Peyer's patch (tissue), 4 donors: ENCODE results near the gene CYS1.

ENCODE experiments used
- CTCF ChIP-seq, 6 experiments: fragments of 450-650 bp in 4 of 6; fragments of 200-600 bp in 2 of 6; sonication (generic) in 1 of 6; IDR thresholded peaks; one replicate each; pipeline ENCODE4 v1.5.1; 2017 to 2019; ENCODE audit warnings: antibody characterized with exemption in 6 of 6, mild to moderate bottlenecking in 3 of 6, moderate library complexity in 1 of 6
- POLR2A ChIP-seq, 2 donors: fragments of 450-650 bp; IDR thresholded peaks; one replicate each; pipeline ENCODE4 v1.5.1; 2017; ENCODE audit warnings: antibody characterized with exemption in 2 of 2, mild to moderate bottlenecking in 2 of 2, moderate library complexity in 2 of 2

- TF ChIP-seq CTCF (IDR thresholded peaks at IDR 0.05): no peak
- TF ChIP-seq POLR2A (IDR thresholded peaks at IDR 0.05): no peak
These were observed 9.5 kb upstream of the CYS1 start for GRCh38 chr2:10089565-10090190.
